ENCODE measurements around the gene FMN1.
A peak's percentile ranks its signal among the peaks of the same experiment; 100 is the strongest.

DNA sequence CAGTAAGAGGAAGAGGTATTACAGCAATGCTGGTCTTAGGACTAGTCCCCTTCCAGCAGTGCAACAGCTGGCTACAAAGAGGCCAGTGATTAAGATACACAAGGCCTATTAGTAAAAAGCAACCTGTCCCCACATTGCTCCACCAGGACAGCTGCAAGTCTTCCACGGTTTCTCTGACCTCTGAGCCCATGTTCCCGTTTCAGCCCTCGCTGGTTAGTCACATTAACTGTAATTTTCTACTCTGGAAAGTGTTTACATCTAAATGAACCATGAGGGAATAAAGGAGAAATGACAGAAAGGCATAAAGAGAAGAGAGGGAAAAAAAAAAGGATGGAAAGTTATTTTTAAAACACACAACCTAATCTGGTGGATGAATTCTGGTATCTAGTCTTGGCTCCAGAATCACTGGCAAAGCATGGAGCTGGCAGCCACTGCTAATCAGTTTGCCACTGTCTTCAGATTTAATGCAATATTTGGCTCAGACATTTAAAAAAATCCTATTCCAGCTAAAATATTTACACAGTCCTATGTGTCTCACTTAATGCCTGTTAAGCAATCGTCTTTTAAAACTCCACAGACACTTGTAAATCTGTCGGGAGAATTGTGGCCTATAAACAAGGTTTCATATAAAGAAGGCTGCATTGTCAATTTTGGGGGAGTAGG is 321.8 kb downstream of the FMN1 start:
- TF ChIP-seq PHF8 (IDR thresholded peaks at IDR 0.05; ENCODE audit: borderline replicate concordance, low read depth), result no peak
- TF ChIP-seq, protein P1, sequence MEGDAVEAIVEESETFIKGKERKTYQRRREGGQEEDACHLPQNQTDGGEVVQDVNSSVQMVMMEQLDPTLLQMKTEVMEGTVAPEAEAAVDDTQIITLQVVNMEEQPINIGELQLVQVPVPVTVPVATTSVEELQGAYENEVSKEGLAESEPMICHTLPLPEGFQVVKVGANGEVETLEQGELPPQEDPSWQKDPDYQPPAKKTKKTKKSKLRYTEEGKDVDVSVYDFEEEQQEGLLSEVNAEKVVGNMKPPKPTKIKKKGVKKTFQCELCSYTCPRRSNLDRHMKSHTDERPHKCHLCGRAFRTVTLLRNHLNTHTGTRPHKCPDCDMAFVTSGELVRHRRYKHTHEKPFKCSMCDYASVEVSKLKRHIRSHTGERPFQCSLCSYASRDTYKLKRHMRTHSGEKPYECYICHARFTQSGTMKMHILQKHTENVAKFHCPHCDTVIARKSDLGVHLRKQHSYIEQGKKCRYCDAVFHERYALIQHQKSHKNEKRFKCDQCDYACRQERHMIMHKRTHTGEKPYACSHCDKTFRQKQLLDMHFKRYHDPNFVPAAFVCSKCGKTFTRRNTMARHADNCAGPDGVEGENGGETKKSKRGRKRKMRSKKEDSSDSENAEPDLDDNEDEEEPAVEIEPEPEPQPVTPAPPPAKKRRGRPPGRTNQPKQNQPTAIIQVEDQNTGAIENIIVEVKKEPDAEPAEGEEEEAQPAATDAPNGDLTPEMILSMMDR (IDR thresholded peaks at IDR 0.05), result no peak
- TF ChIP-seq CEBPB (IDR thresholded peaks at IDR 0.05), result peak in 1 of 2 experiments; percentile 42; a peak in 2 of 4 replicates
- TF ChIP-seq, protein P2, sequence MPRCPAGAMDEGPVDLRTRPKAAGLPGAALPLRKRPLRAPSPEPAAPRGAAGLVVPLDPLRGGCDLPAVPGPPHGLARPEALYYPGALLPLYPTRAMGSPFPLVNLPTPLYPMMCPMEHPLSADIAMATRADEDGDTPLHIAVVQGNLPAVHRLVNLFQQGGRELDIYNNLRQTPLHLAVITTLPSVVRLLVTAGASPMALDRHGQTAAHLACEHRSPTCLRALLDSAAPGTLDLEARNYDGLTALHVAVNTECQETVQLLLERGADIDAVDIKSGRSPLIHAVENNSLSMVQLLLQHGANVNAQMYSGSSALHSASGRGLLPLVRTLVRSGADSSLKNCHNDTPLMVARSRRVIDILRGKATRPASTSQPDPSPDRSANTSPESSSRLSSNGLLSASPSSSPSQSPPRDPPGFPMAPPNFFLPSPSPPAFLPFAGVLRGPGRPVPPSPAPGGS (IDR thresholded peaks at IDR 0.05), result no peak
- no peak for TF ChIP-seq POLR2A (IDR thresholded peaks at IDR 0.05; ENCODE audit: low read length)
- no peak for TF ChIP-seq RAD21 (conservative IDR thresholded peaks at IDR 0.05 in 1 of 2, IDR thresholded peaks at IDR 0.05 in 1 of 2)
- TF ChIP-seq POLR2AphosphoS2 (conservative IDR thresholded peaks at IDR 0.05; ENCODE audit: low read length), result no peak

Measured in A549 (cell line).